Activated CD4-positive, alpha-beta T cell treated with anti-CD3 and anti-CD28 coated beads, Interleukin-2, amount 50 U/mL, for 16 hours (primary cell): ENCODE data around the gene CD99L2.

Experiments
- DNase-seq: peaks from one replicate; pipeline ENCODE4 v3.0.0-alpha.2; 2020

The CD99L2 gene

DNA sequence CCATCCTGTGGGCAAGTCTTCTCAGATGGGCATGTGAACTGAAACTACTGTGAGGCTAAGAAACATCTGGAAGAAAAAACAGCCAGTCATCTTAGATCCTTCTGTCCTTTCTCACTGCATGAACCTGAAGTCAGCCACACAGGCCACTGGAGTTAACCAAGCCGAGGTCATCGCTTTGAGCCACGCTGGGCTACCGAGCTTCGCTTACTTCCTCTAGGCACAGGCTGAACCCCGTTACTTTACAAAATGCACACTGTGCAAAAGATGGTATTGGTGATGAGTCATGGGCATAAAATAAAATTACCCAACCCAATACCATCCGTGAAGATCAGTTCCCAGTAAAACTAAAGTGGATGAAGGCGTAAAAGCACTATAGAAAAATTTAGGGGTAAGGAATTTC, 119.1 kb downstream of the CD99L2 start:
- no peak for DNase-seq

DNA sequence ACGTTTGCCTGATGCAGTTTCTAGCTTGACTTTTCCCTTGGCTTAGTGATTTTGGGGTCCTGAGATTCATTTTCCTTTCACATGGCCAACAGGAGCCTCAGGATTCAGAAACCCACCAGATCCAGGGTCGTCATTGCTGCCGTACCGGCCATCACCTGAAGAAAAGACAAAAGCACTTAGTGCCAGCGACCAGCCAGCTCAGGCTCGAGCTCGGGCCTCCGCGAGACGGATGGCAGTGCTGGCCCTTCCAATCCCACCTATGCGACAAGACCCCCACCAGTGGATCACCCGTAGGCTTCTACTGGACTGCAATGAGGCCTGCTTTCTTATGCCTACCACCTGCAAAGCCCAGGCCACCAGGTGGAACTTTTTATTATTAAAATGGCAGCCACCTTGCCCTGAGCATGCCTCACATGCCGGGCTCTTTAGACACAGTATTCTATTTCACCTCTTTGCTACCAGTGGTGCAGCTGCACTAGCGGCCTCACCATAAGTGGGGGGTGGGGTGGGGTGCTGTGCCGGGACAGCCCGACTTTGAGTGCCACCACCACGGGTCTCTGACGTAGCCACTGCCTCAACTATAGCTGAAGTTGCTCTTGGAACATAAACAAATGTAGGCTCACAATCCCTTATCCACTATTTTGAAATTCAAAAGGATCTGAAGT, 121.0 kb downstream of the CD99L2 start:
- no peak for DNase-seq

DNA sequence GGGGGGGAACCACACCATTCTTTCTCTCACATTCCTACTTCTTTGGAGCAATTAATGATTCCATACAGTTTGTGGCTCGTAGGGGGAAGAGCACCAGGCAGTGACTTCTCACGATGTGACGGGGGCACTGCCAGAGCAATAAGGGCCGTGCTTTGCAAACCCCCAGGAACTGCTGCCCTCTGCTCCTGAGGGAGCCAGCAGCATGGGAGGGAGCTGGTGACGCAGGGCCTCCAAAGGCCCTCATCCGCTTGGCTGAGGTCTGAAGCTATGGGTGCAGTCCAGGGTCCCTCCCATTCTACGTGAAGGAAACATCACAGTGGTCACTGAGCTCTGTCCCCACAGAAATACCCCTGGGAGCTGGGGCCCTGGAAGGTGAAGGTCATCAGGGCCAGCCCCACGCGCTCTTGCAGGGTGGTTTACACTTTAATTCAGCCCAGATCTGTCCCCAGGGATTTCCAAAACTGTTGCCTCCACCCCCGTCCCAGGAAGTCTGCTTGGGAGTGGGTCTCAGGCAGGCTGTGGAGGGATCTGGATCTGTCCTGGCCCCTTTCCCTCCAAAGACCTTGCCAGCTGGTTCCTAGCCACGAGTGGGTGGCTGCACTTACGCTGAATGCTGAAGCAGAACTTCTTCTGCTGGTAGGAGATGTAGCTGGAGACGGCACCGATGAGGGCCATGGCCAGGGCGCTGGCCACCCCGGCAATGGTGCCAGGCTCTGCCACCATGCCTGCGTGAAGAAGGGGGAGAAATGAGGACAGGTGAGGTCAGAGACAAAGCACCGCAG, 122.7 kb downstream of the CD99L2 start:
- no peak for DNase-seq

DNA sequence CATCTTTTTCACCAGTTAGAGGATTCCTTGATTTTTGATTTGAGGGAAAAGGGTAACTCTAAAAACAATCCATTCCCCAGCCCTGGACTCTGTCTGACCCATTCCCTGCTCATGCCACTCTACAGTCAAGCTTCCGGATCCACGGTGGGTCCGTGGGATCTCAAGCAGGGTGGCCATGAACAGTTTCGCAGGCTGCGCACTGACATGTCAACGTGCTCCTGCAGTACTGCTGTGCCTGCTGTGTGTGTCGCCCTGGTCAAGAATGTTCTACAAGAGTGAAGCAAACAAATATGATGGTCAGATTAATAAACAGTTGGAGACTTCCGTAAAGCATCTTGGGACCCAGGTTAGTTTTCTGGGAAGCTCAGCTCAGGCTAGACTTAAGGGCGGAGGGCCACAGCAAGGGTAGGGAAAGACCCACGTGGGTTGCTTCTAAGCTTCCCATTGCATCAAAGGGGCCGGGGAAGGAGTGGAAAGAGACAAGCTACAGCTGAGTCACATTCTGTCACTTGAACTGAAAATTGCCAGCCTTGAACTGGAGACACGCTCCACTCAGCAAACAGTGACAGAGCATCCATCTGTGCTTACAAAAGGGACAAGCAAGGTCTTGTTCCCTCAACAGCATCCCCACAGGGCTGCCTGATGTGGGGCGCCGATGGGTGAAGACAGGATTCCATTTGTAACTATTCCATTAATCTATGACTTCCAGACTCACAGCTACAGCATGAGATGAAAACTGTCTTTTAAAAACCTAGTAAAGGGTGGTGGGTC, 123.5 kb downstream of the CD99L2 start:
- DNase-seq: no peak

DNA sequence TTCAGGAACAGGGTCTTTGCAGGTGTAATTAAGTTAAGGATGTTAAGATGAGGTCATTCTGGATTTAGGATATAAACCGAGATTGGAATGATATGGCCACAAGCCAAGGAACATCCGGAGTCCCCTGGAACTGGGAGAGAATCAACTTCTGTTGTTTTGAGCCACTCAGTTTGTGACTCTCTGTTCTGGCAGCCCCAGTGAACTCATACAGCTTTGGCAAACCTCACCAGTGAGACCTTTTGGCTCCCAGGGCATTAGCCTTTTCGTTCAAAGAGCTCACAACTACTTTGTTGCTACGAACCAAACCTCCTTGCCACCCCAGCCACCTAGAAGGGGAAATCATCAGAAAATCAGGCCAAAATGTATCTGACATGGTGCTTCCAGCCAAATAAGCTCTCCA, 124.8 kb downstream of the CD99L2 start:
- DNase-seq: no peak

DNA sequence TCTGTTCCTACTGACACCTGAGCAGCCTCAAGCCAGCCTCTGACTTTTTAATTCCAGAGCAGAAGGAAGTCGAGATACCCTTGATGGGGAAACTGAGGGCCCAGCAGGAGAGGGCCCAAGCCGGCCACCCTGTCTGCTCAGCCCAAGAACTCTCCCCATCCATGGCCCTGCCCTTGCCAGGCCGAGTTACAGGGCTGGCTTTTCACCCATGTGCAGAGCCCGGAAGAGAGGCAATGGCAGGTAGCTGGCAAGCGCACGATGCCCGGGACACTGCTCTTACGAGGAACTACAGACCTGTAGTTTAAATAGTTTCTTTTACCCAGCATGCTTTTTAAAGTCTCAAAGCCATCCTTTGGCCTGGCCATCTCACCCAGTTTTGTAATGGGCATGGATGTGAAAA, 125.4 kb downstream of the CD99L2 start:
- no peak for DNase-seq

DNA sequence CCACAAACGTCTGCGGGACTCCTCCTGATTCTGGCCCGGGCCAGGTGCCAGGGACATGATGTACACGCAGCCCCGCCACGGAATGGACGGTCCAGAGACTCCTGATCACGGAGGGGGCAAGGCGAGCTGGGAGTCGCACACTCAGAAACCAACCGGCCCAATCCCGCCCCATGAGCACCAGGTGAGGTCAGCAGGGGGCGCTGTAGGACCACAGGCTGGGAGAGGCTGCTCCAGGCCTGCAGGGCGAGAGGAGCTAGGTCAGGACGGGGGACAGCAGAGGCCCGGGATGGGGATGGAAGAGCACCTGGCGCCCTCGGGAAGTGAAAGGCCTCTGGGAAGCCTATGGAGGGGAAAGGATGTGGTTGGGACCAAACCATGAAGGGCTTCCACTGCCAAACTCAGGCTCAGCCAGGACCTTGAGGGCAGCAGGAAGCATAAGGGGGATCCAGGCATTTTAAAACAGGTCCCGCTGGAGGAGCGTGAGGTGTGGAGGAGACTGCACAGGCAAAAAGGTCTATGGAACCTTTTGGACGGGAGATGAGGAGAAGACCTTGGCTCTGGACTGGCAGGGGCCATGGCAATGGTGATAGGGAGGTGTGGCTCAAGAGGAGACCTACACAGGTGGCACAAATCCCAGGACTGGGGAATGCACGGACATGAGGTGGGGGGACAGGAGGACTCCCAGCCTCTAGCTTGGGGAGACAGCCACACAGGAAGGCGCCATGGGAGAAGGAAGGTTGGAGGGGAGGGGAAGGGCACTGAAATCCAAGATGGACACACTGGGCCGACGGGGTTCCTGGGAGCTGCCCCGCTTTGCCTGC, 126.1 kb downstream of the CD99L2 start:
- peak; percentile 78 for DNase-seq

DNA sequence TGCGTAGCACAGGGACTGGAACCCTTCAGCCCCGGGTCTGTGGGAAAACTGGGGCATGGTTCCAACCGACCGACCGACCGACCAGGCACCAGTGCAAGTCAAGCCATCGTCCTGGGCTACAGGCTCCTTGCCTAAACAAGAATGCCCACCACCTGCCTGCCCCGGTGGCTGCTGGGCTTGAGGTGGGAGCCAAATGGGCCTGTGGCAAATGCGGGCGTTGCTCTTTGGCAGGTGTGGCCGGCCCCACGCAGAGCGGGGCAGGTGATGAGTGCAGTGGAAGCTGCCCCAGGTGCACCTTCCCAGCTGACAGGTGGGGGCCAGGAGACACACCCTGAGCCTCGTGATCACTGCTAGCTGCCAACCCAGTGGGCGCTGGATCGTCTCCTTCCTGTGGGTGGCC, 127.4 kb downstream of the CD99L2 start:
- no peak for DNase-seq

DNA sequence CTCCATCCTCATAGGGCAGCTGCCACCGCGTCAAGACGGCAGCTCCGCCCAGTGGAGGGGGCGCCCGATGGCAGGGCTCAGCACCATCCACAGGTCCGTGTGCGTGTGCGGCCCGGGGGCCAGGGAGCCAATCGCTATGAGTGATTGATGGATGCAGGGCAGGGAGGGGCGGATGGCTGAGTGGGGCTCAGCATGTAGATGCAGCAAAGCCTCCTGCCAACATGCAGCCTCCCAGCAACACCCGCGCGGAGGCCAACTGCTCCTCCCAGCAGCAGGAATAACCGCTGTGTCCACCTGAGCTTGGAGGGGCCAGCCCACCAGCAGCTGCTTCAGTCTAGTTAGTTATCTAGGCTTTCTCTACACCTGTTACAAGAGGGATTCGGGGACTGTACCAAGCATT, 127.8 kb downstream of the CD99L2 start:
- no peak for DNase-seq

DNA sequence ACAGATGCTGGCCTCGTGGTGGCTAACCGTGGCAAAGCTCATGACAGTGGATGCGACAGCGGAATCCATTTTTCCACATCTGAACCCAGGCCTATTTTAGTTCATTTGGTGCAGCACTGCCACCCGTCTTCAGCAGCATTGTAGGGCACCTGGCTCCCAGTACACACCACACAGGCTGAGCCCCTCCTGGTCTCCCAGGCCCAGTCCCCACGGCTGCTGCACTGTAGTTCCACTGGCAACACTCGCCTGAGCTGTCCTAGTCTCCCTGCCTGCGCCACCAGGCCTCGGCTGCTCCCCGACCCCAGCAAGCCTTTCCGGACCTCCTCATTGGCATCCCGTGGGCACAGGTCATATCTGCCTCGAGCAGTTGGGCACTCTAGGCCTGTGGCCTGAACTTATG, 129.1 kb downstream of the CD99L2 start:
- no peak for DNase-seq

DNA sequence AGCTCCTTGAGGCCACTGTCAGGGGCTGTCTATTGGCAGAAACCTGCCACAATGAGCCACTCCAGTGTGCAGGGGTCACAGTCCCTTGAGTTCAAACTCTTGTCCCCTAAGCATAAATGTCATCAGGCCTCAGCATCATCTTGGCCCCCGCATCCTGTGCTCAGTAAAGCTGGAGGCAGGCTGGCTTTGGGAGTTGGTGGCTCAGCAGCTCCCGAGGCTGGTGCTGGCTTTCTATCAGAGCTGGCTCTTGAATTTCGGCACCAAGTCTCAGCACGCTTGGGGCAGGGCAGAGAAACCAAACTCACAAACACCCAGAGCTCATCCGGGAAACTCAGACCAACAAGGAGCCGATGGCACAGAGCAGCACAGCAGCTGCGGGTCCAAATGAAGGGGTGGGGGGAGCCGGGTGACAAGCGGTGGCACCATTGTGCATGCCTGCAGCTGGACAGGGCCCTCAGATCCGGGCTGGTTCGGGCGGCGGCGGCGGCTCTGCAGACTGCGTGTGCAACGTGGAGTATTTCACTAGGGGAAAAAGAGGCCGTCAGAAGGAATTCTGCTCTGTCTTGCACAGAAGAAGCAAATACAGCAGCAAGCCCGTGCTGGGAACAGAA, 129.8 kb downstream of the CD99L2 start:
- no peak for DNase-seq

DNA sequence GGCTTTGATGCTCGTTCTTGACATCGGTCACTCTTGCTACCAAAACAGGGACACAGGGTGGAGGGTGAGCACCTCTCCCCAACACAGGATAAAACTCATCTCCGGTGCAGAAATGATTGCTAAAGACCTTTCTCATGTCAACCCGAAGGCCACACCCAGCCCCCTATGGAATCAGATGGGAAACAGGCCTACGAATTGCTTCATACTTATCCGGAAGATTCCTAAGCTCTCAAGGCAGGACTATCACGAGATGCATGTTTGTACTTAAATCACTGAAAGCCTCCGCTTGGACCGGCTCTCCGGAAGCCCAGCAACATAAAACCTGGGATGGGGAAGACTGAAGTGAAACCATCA, 130.4 kb downstream of the CD99L2 start:
- no peak for DNase-seq

DNA sequence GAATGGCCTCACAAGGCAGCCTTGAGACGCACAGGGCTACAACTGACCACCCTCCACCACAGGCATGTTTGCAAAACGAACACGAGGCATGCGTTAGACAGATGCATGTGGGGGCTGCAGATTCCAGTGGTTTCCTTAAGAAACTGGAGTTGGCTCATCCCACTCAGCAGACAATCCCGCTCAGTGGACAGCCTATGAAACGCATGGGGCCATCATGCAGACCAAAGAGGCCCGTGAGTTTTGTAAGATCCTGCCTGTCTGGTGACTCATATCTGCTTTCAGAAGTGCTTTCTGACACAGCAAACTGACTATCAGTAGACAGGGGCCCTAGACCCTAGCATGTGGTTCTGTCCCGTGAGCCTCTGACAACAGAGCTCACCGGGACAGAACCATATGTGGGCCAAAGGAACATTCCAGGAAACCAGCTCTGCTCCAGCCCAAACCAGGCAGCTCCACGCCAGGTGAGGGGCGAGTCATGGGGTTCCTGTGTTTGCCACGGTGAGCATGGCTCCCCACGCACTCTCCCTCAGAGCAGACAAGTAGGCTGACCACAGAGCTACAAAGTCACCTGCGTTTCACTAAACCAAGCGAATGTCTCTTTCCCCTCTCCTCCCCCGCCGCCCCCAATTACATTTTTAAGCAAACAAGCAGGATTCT, 130.9 kb downstream of the CD99L2 start:
- peak; percentile 54 for DNase-seq

DNA sequence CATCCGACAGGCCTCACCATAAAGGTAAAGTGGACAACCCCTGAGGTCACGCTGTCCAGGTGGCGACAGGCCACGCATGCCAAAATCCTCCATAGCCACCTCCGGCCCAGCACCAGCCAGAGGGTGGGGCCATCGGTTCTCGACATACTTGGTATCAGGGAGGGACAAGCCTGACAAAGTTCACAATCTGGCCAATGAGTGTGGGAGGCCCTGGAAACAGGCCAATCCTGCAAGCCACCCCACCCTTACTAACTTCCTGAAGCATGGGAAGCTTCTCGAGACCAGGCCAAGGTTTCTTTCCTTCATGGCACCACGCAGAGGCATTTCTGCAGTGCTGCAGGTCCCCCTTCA, 131.4 kb downstream of the CD99L2 start:
- DNase-seq: no peak

DNA sequence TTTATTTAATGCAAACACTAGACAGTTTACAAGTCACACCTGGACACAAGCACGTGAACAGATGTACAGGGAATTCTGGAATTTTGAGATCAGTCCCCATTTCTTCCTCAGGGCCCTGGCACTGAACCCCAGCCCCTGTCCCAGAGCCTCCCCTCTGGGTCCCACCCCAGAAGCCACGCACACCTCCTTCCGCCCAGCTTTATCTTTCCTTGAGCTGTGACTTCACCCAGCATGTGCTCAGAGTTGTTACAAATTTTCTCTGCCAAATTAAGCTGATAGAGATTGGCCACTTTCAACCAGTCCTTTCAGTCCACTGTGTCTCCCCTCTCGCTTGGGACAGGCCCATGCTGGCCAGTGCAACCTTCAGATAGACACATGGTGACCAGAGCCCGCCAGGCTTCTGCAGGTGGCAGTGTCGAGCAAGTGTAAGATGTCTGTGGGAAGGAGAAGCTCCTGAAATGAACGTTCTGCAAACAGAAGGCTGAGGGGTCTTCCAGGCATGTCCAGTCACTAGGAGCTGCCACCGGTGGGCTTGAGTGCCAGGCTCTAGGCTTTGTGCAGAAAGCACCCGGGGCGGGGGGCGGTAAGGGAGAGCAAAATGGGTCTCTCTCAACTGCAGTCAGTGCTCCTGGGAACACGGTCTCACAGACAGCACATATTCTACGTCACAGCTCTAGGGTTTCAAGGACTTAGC, 132.0 kb downstream of the CD99L2 start:
- no peak for DNase-seq

DNA sequence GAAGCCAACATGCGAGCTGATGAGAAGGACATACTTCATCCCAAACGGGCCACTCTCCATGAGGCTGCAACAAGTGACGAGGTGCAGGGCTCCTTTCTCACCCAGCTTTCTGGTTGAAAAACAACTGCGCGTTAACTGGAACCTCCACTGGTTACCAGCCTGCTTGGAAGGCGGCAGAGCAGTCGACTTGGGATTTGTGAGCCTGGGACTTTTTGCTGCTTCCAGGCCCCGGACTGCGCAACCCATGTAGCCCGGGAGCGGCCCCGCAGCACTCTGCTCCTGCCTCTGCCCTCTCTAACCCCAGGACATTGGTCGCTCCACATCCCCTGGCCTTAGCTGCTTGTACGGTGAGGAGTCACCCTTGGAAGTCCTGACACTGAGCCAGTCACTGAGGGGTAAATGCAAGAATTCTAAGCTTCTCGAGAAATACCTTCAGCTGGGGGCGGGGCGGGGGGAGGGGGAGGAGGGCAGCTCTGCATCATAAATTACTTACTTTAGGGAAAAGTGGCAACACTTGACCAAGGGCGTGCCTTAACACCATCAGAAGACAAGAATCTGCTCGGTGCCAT, 132.6 kb downstream of the CD99L2 start:
- no peak for DNase-seq

DNA sequence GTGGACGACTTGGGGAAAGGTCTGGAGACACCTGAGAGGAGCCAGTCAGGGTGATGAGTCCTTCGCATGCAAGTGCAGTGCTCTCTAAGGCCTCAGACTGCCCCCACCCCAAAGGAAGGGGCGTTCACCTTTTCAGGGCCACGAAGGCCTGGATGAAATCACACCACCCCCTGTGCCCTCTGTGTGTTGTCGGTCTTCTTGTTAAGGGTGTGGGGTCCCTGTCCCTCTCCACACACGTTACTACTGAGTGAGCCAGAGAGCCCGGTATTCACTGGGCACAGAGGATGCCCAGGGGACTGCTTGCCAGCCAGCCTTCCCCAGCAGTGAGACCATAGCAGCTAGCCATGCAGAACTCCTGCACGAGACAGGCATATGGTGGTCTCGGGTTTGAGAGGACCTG, 133.2 kb downstream of the CD99L2 start:
- no peak for DNase-seq

DNA sequence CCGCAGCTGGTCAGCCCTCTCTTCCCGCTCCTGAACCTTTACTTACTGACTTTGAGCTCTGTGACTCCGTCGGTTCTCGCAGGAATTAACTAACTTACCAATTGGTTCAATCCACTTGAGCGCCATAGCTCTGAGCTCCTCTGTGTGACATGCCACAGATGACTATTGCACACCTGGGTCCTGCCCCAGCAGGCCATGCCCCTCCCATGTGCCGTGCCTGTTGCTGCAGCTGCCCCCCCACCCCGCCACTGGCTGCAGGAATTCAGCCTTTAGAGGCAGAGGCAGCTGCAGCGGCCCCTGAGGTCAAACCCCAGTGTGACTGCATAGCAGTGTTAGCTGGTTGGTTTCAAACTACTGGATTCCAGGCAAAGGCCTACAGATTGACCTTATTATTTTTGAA, 134.7 kb downstream of the CD99L2 start:
- no peak for DNase-seq

DNA sequence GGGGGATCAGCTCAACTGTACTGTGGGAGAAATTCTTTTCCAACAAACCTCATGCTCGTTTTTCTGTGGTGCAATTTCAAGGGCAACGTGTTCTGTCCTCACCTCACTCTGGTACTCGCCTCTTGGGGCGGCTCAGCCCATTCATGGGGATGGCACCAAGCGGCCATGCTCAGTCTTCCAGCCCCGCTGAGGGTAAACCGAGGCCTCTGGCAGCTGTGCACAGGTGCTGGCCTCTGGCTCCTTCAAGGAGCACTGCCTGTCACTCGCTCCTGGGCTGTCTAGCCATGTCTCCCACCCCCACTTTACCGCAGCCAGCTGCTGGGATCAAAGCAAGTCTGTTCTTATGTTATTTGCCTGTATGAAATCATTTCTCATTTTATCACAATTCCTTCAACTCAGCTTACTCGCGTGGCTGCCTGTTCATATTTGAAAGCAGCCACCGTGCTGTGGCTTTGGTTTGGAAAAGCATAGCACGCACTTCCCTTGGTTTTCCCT, 135.1 kb downstream of the CD99L2 start:
- DNase-seq: no peak

DNA sequence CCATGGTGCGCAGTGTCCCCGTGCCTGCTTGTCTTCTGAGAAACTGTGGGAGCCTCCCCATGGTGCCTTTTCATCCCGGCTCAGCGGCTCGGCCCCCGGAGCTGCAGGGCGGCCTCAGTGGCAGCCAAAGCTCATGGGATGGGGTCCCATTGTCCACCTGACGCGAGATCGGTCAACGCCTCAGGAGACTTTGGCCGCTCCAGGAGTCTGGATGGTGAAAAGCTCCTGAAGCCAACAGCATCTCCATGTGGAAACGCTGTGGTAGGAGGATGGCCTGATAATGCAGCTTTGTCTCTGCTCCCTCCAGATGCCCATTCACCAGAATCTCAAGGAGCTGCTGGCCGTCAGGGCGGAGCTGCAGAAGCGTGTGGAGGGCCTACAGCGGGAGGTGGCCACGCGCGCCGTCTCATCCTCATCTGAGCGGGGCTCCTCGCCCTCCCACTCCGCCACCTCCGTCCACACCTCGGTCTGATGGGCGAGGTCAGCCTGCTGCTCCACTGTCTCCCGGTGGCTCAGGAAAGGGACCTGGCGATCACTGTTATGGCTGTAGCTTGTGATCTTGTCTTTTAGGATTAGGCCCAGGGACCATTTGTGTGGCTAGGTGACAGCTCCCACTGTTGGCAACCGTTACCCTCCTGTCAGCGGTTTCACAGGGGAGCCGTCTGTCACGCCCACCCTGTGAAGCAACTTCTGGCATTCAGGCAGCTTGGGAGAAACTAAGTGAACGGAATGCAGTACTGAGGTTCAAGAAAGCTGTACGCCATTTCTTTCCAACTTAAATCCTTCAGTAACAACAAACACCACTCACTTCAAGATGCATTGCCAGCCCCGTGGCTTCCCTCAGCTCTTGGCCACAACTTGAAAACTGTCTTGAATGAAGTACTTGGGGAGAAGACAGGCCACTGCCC, 136.0 kb downstream of the CD99L2 start:
- DNase-seq: no peak
